Activated T-helper 2 cell treated with anti-CD3 and anti-CD28 coated beads, Interferon-gamma antibody, Interleukin-2, Interleukin-4, amounts not matched to agents 10 μg/mL and 5 μg/mL and 100 μg/mL, durations not matched to agents 14 hours and 24 hours and 36 hours (primary cell): ENCODE measurements around the gene TBC1D22A. TPM values are rescaled to one million over a fixed set of nuclear protein-coding genes. Genes with fewer than 3 reads are reported as not detected.

Experiments used
- DNase-seq: peaks from one replicate; pipeline ENCODE4 v3.0.0; 2021; ENCODE audit warnings: low spot score
- H3K27ac Mint-ChIP-seq: one replicate; pipeline ENCODE4 v1.8.0; 2021; ENCODE audit warnings: mixed read lengths
- H3K27me3 Mint-ChIP-seq: one replicate; pipeline ENCODE4 v1.8.0; 2021; ENCODE audit warnings: low read depth, mixed read lengths
- H3K36me3 Mint-ChIP-seq: one replicate; pipeline ENCODE4 v1.8.0; 2021; ENCODE audit warnings: low read depth, mixed read lengths
- H3K4me1 Mint-ChIP-seq: one replicate; pipeline ENCODE4 v1.8.0; 2021; ENCODE audit warnings: low read depth, mixed read lengths
- H3K4me3 Mint-ChIP-seq: one replicate; pipeline ENCODE4 v1.8.0; 2021; ENCODE audit warnings: low read depth, mild to moderate bottlenecking, moderate library complexity, mixed read lengths
- H3K9me3 Mint-ChIP-seq: one replicate; pipeline ENCODE4 v1.8.0; 2021; ENCODE audit warnings: mixed read lengths
- intact Hi-C: fragments of 100-400 bp; cut with micrococcal nuclease; formaldehyde crosslinking; loops from one replicate; pipeline ENCODE4 v1.15.1; 2023
- total RNA-seq: library from RNA; stranded (reverse); gene quantifications from 2 replicates; pipeline ENCODE4 v1.2.3, GENCODE V29; 2022

Gene TBC1D22A
- total RNA-seq, 1 donor from 2014 or later: 34.8 TPM

- Mint-ChIP-seq H3K4me1 (no peaks in the 10 kb centered on the region), H3K36me3 (no peaks in the 10 kb centered on the region), H3K27me3 (no peaks in the 10 kb centered on the region), H3K9me3 (no peaks in the 10 kb centered on the region), H3K4me3 (no peak overlapping the region), H3K27ac (no peak overlapping the region)
- intact Hi-C loops: no loop called here
- no peak for DNase-seq
These were observed 363.9 kb downstream of the TBC1D22A start for GRCh38 chr22:47126344-47126811.

- Mint-ChIP-seq H3K27me3 (no peaks in the 10 kb centered on the region), H3K27ac (no peak overlapping the region), H3K4me1 (no peaks in the 10 kb centered on the region), H3K36me3 (no peaks in the 10 kb centered on the region), H3K9me3 (no peaks in the 10 kb centered on the region), H3K4me3 (no peak overlapping the region)
- intact Hi-C loops: no loop called here
- DNase-seq: no peak
These were observed 365.0 kb downstream of the TBC1D22A start for GRCh38 chr22:47127441-47127871.

GRCh38 chr22:47128216-47128615 lies 365.8 kb downstream of the TBC1D22A start:
- Mint-ChIP-seq H3K4me1 (no peaks in the 10 kb centered on the region), H3K36me3 (no peaks in the 10 kb centered on the region), H3K4me3 (no peak overlapping the region), H3K27ac (no peak overlapping the region), H3K27me3 (no peaks in the 10 kb centered on the region), H3K9me3 (no peaks in the 10 kb centered on the region)
- intact Hi-C loops: no loop called here
- no peak for DNase-seq

GRCh38 chr22:47128622-47129215 lies 366.3 kb downstream of the TBC1D22A start:
- Mint-ChIP-seq H3K9me3 (no peaks in the 10 kb centered on the region), H3K27me3 (no peaks in the 10 kb centered on the region), H3K4me1 (no peaks in the 10 kb centered on the region), H3K4me3 (no peak overlapping the region), H3K36me3 (no peaks in the 10 kb centered on the region), H3K27ac (no peak overlapping the region)
- DNase-seq: no peak
- intact Hi-C loops: no loop called here

GRCh38 chr22:47129902-47130635 lies 367.6 kb downstream of the TBC1D22A start:
- Mint-ChIP-seq H3K9me3 (no peaks in the 10 kb centered on the region), H3K4me3 (no peak overlapping the region), H3K36me3 (no peaks in the 10 kb centered on the region), H3K27ac (peak overlapping the region; percentile 52), H3K4me1 (no peaks in the 10 kb centered on the region), H3K27me3 (no peaks in the 10 kb centered on the region)
- intact Hi-C loops: no loop called here
- DNase-seq: no peak

GRCh38 chr22:47130883-47131631 lies 368.6 kb downstream of the TBC1D22A start:
- Mint-ChIP-seq H3K36me3 (no peaks in the 10 kb centered on the region), H3K27ac (no peak overlapping the region), H3K4me3 (no peak overlapping the region), H3K27me3 (no peaks in the 10 kb centered on the region), H3K4me1 (no peaks in the 10 kb centered on the region), H3K9me3 (no peaks in the 10 kb centered on the region)
- no peak for DNase-seq
- intact Hi-C loops: no loop called here

GRCh38 chr22:47131632-47132427 lies 369.4 kb downstream of the TBC1D22A start:
- H3K27ac Mint-ChIP-seq: no peak overlapping the region
- intact Hi-C loops: no loop called here
- no peaks in the 10 kb centered on the region for H3K9me3 Mint-ChIP-seq
- no peak overlapping the region for H3K4me3 Mint-ChIP-seq
- no peaks in the 10 kb centered on the region for H3K27me3 Mint-ChIP-seq
- no peaks in the 10 kb centered on the region for H3K4me1 Mint-ChIP-seq
- no peaks in the 10 kb centered on the region for H3K36me3 Mint-ChIP-seq
- no peak for DNase-seq

GRCh38 chr22:47132428-47132825 lies 370.0 kb downstream of the TBC1D22A start:
- no peaks in the 10 kb centered on the region for H3K27me3 Mint-ChIP-seq
- H3K27ac Mint-ChIP-seq: no peak overlapping the region
- no peaks in the 10 kb centered on the region for H3K4me1 Mint-ChIP-seq
- intact Hi-C loops: no loop called here
- no peak for DNase-seq
- no peak overlapping the region for H3K4me3 Mint-ChIP-seq
- H3K36me3 Mint-ChIP-seq: no peaks in the 10 kb centered on the region
- no peaks in the 10 kb centered on the region for H3K9me3 Mint-ChIP-seq

- H3K27me3 Mint-ChIP-seq: no peaks in the 10 kb centered on the region
- no peak for DNase-seq
- H3K27ac Mint-ChIP-seq: no peak overlapping the region
- H3K4me3 Mint-ChIP-seq: no peak overlapping the region
- intact Hi-C loops: no loop called here
- no peaks in the 10 kb centered on the region for H3K36me3 Mint-ChIP-seq
- no peaks in the 10 kb centered on the region for H3K9me3 Mint-ChIP-seq
- no peaks in the 10 kb centered on the region for H3K4me1 Mint-ChIP-seq
These were observed 370.9 kb downstream of the TBC1D22A start for GRCh38 chr22:47133061-47133969.

GRCh38 chr22:47134222-47134621 lies 371.8 kb downstream of the TBC1D22A start:
- Mint-ChIP-seq H3K4me1 (no peaks in the 10 kb centered on the region), H3K27ac (no peak overlapping the region), H3K4me3 (no peak overlapping the region), H3K27me3 (no peaks in the 10 kb centered on the region), H3K9me3 (no peaks in the 10 kb centered on the region), H3K36me3 (no peaks in the 10 kb centered on the region)
- intact Hi-C loops: no loop called here
- no peak for DNase-seq

GRCh38 chr22:47135338-47135737 lies 372.9 kb downstream of the TBC1D22A start:
- H3K36me3 Mint-ChIP-seq: no peaks in the 10 kb centered on the region
- intact Hi-C loops: no loop called here
- H3K27ac Mint-ChIP-seq: no peak overlapping the region
- DNase-seq: no peak
- H3K4me3 Mint-ChIP-seq: no peak overlapping the region
- no peaks in the 10 kb centered on the region for H3K9me3 Mint-ChIP-seq
- no peaks in the 10 kb centered on the region for H3K4me1 Mint-ChIP-seq
- no peaks in the 10 kb centered on the region for H3K27me3 Mint-ChIP-seq

GRCh38 chr22:47136050-47136449 lies 373.6 kb downstream of the TBC1D22A start:
- no peaks in the 10 kb centered on the region for H3K9me3 Mint-ChIP-seq
- H3K27ac Mint-ChIP-seq: no peak overlapping the region
- no peaks in the 10 kb centered on the region for H3K36me3 Mint-ChIP-seq
- intact Hi-C loops: no loop called here
- no peaks in the 10 kb centered on the region for H3K4me1 Mint-ChIP-seq
- H3K27me3 Mint-ChIP-seq: no peaks in the 10 kb centered on the region
- H3K4me3 Mint-ChIP-seq: no peak overlapping the region
- no peak for DNase-seq
